Measurements from ENCODE around the gene NELL1.

The NELL1 gene

DNA sequence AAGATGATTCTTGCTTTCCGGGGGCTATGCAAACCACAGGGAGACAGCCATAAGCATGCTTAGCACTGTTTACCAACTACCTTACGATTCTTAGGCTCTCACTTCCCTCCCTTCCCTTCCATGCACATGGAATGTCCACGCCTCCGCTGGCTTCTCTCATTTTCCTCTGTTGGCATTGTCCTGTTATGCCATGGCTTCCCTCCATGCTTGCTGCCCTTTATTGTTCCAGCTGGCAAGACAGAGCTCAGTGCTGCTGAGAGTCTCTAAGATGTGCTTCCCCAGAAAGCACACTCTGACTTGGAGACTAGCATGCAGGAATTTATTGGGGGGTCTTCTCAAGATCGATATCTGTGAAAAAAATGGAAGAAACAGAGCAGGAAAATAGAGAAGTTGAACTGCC lies 379.2 kb downstream of the NELL1 start:
- Histone ChIP-seq H3K79me2 (ENCODE audit: insufficient read depth, low read length) (no peaks in the 10 kb centered on the region), H3K36me3 (ENCODE audit: insufficient read depth, low read length) (no peaks in the 10 kb centered on the region), H3K9me3 (ENCODE audit: insufficient read depth, low read depth, low read length) (no peaks in the 10 kb centered on the region), H2AFZ (ENCODE audit: low read length) (no peak overlapping the region), H4K20me1 (ENCODE audit: insufficient read depth, low read length, poor library complexity, severe bottlenecking) (no peaks in the 10 kb centered on the region), H3K4me2 (ENCODE audit: low read depth, low read length, poor library complexity, severe bottlenecking) (no peak overlapping the region), H3K4me3 (ENCODE audit: low read length, poor library complexity, severe bottlenecking) (no peak overlapping the region), H3K9ac (ENCODE audit: low read depth, low read length, poor library complexity, severe bottlenecking) (no peak overlapping the region), H3F3A (ENCODE audit: low read depth) (no peaks in the 10 kb centered on the region), H3K4me1 (ENCODE audit: insufficient read depth, low read length, poor library complexity, severe bottlenecking) (no peaks in the 10 kb centered on the region), H3K9me2 (replicated peaks; ENCODE audit: low read depth, low read length) (no peaks in the 10 kb centered on the region), H3K27me3 (ENCODE audit: insufficient read depth, low read length, poor library complexity, severe bottlenecking) (no peaks in the 10 kb centered on the region)
- no peak for TF ChIP-seq EZH2phosphoT487 (IDR thresholded peaks at IDR 0.05; ENCODE audit: borderline replicate concordance)
- TF ChIP-seq, protein P1, sequence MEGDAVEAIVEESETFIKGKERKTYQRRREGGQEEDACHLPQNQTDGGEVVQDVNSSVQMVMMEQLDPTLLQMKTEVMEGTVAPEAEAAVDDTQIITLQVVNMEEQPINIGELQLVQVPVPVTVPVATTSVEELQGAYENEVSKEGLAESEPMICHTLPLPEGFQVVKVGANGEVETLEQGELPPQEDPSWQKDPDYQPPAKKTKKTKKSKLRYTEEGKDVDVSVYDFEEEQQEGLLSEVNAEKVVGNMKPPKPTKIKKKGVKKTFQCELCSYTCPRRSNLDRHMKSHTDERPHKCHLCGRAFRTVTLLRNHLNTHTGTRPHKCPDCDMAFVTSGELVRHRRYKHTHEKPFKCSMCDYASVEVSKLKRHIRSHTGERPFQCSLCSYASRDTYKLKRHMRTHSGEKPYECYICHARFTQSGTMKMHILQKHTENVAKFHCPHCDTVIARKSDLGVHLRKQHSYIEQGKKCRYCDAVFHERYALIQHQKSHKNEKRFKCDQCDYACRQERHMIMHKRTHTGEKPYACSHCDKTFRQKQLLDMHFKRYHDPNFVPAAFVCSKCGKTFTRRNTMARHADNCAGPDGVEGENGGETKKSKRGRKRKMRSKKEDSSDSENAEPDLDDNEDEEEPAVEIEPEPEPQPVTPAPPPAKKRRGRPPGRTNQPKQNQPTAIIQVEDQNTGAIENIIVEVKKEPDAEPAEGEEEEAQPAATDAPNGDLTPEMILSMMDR (conservative IDR thresholded peaks at IDR 0.05; ENCODE audit: low read length), result no peak

DNA sequence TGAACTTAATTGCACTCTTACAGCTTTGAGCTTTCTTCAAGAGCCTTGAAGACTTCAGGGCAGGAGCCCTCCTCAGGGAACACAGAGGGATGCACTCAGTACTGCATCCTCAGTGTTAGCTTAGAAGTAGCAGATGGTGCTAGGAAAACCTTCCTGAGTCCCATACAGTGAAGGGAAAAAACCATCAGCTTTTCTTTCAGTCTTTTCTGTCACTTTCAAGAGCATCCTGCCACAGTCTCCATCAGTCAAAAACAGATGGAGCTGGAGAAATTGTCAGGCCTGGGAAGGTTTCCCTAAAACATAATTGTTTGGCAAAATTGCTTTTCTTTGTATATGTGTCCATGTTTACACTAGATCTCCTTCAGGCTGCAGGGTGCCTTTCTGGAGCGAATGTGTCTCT lies 384.1 kb downstream of the NELL1 start:
- H4K20me1 ChIP-seq (ENCODE audit: insufficient read depth, low read length, poor library complexity, severe bottlenecking), result no peaks in the 10 kb centered on the region
- no peaks in the 10 kb centered on the region for H3K79me2 ChIP-seq (ENCODE audit: insufficient read depth, low read length)
- H3K27me3 ChIP-seq (ENCODE audit: insufficient read depth, low read length, poor library complexity, severe bottlenecking), result no peaks in the 10 kb centered on the region
- H3K4me1 ChIP-seq (ENCODE audit: insufficient read depth, low read length, poor library complexity, severe bottlenecking), result no peaks in the 10 kb centered on the region
- no peaks in the 10 kb centered on the region for H3F3A ChIP-seq (ENCODE audit: low read depth)
- H3K36me3 ChIP-seq (ENCODE audit: insufficient read depth, low read length), result no peaks in the 10 kb centered on the region
- H3K4me3 ChIP-seq (ENCODE audit: low read length, poor library complexity, severe bottlenecking), result no peak overlapping the region
- H3K9me2 ChIP-seq (replicated peaks; ENCODE audit: low read depth, low read length), result no peaks in the 10 kb centered on the region
- H3K9ac ChIP-seq (ENCODE audit: low read depth, low read length, poor library complexity, severe bottlenecking), result no peak overlapping the region
- no peaks in the 10 kb centered on the region for H3K9me3 ChIP-seq (ENCODE audit: insufficient read depth, low read depth, low read length)
- no peak overlapping the region for H3K4me2 ChIP-seq (ENCODE audit: low read depth, low read length, poor library complexity, severe bottlenecking)
- TF ChIP-seq, protein P1 (conservative IDR thresholded peaks at IDR 0.05; ENCODE audit: low read length), result no peak
- H2AFZ ChIP-seq (ENCODE audit: low read length), result no peak overlapping the region

DNA sequence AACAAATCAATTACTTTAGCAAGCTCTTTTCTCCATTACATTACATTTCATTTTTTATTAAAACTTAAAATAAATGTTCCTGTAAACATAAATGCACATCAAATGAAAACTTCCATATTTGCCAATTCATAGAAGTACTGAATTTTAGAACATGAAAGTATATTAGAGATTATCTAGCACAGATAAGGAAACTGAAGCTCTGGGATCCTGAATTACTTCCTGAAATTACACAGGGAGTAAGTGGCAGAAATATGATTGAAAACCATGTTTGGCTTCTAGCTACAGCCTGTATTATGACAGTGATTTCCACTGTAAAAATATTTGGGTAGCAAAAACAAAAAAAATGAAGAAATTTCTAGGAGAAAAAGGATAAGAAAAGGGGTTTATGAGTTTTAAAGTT lies 387.3 kb downstream of the NELL1 start:
- Histone ChIP-seq H2AFZ (ENCODE audit: low read length) (no peak overlapping the region), H3K9ac (ENCODE audit: low read depth, low read length, poor library complexity, severe bottlenecking) (no peak overlapping the region), H3K36me3 (ENCODE audit: insufficient read depth, low read length) (no peaks in the 10 kb centered on the region), H4K20me1 (ENCODE audit: insufficient read depth, low read length, poor library complexity, severe bottlenecking) (no peaks in the 10 kb centered on the region), H3K9me2 (replicated peaks; ENCODE audit: low read depth, low read length) (no peaks in the 10 kb centered on the region), H3F3A (ENCODE audit: low read depth) (no peaks in the 10 kb centered on the region), H3K27me3 (ENCODE audit: insufficient read depth, low read length, poor library complexity, severe bottlenecking) (no peaks in the 10 kb centered on the region), H3K4me2 (ENCODE audit: low read depth, low read length, poor library complexity, severe bottlenecking) (no peak overlapping the region), H3K9me3 (ENCODE audit: insufficient read depth, low read depth, low read length) (no peaks in the 10 kb centered on the region), H3K79me2 (ENCODE audit: insufficient read depth, low read length) (no peaks in the 10 kb centered on the region), H3K4me1 (ENCODE audit: insufficient read depth, low read length, poor library complexity, severe bottlenecking) (no peaks in the 10 kb centered on the region), H3K4me3 (ENCODE audit: low read length, poor library complexity, severe bottlenecking) (no peak overlapping the region)
- TF ChIP-seq, protein P1 (conservative IDR thresholded peaks at IDR 0.05; ENCODE audit: low read length), result no peak
- TF ChIP-seq EZH2phosphoT487 (IDR thresholded peaks at IDR 0.05; ENCODE audit: borderline replicate concordance), result no peak
